ENCODE measurements around the gene OGFRL1. TPM values are rescaled to one million over a fixed set of nuclear protein-coding genes. Genes with fewer than 3 reads are reported as not detected.
"Not testable (repeated sequence)": the region's sequence is repeated elsewhere in the genome, so short reads cannot be mapped to it uniquely, and the experiment has no call there.

The OGFRL1 gene
- 3.2 and 4.6 TPM in 2 replicates for total RNA-seq

- DNase-seq (ENCODE audit: low read depth in 2 of 2) = peak; percentile 14 to 75
Measured at GRCh38 chr6:71288228-71289038, at the start of gene OGFRL1. Gene OGFRL1 (plus strand): TSS chr6:71288811. CDS start chr6:71288937, 126 bp downstream.

- no peak for DNase-seq (ENCODE audit: low read depth in 2 of 2)
Measured at GRCh38 chr6:71239694-71240093, 48.9 kb upstream of the OGFRL1 start.

GRCh38 chr6:71245265-71246049 lies 43.2 kb upstream of the OGFRL1 start:
- no peak for DNase-seq (ENCODE audit: low read depth in 2 of 2)

- DNase-seq (ENCODE audit: low read depth in 2 of 2) = no peak
Measured at GRCh38 chr6:71246596-71246995, 42.0 kb upstream of the OGFRL1 start.

GRCh38 chr6:71248306-71248765 lies 40.3 kb upstream of the OGFRL1 start:
- peak in 1 of 2 donors; percentile 57 for DNase-seq (ENCODE audit: low read depth in 2 of 2)

- DNase-seq (ENCODE audit: low read depth in 2 of 2) = peak in 1 of 2 donors; percentile 65
Measured at GRCh38 chr6:71248878-71249544, 39.6 kb upstream of the OGFRL1 start.

- DNase-seq (ENCODE audit: low read depth in 2 of 2) = peak in 1 of 2 donors; percentile 70
Measured at GRCh38 chr6:71250099-71250602, 38.5 kb upstream of the OGFRL1 start.

GRCh38 chr6:71252410-71252809 lies 36.2 kb upstream of the OGFRL1 start:
- no peak for DNase-seq (ENCODE audit: low read depth in 2 of 2)

GRCh38 chr6:71252960-71253359 lies 35.7 kb upstream of the OGFRL1 start:
- no peak for DNase-seq (ENCODE audit: low read depth in 2 of 2)

GRCh38 chr6:71254323-71254722 lies 34.3 kb upstream of the OGFRL1 start:
- DNase-seq (ENCODE audit: low read depth in 2 of 2) = no peak

- DNase-seq (ENCODE audit: low read depth in 2 of 2) = no peak
Measured at GRCh38 chr6:71258078-71258866, 30.3 kb upstream of the OGFRL1 start.

- no peak for DNase-seq (ENCODE audit: low read depth in 2 of 2)
Measured at GRCh38 chr6:71259888-71260604, 28.6 kb upstream of the OGFRL1 start.

GRCh38 chr6:71262914-71263313 lies 25.7 kb upstream of the OGFRL1 start:
- no peak for DNase-seq (ENCODE audit: low read depth in 2 of 2)

GRCh38 chr6:71266392-71266791 lies 22.2 kb upstream of the OGFRL1 start:
- DNase-seq (ENCODE audit: low read depth in 2 of 2) = not testable (repeated sequence)

- DNase-seq (ENCODE audit: low read depth in 2 of 2) = no peak
Measured at GRCh38 chr6:71268735-71269437, 19.7 kb upstream of the OGFRL1 start.

GRCh38 chr6:71277926-71278600 lies 10.5 kb upstream of the OGFRL1 start:
- DNase-seq (ENCODE audit: low read depth in 2 of 2) = no peak

- DNase-seq (ENCODE audit: low read depth in 2 of 2) = no peak
Measured at GRCh38 chr6:71279321-71279720, 9.3 kb upstream of the OGFRL1 start.

GRCh38 chr6:71279740-71280139 lies 8.9 kb upstream of the OGFRL1 start:
- no peak for DNase-seq (ENCODE audit: low read depth in 2 of 2)

GRCh38 chr6:71280701-71281100 lies 7.9 kb upstream of the OGFRL1 start:
- no peak for DNase-seq (ENCODE audit: low read depth in 2 of 2)
